ENCODE data around the gene MUCL3. TPM values are rescaled to one million over a fixed set of nuclear protein-coding genes. Genes with fewer than 3 reads are reported as not detected.
"Not testable (repeated sequence)": the region's sequence is repeated elsewhere in the genome, so short reads cannot be mapped to it uniquely, and the experiment has no call there.

The MUCL3 gene
- total and polyA plus RNA-seq, 10 of the 15 experiments (the other 5 are each of a cell fraction or from before 2014, with no cell fraction given), result 0.03 to 1.4 (median 0.61) TPM

DNA sequence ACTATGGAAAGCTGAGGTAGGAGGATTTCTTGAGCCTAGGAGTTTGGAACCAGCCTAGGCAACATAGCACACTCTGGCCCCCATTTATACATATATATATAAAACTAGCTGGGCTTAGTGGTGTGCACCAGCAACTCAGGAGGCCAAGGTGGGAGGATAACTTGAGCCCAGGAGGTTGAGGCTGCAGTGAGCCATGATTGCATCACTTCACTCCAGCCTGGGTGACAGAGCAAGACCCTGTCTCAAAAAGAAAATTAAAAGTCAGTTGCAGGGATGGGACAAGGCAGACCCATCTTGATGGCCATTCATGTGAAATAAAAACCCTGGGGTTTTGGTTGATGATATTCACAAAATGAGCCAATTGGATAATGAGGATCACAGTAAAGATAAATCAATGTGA, 39.3 kb upstream of the MUCL3 start (continued):
- TF ChIP-seq BCLAF1 (IDR thresholded peaks at IDR 0.05) (no peak), LARP7 (IDR thresholded peaks at IDR 0.05) (no peak), ZNF622 (IDR thresholded peaks at IDR 0.05) (no peak), HCFC1 (IDR thresholded peaks at IDR 0.05; ENCODE audit: low read length) (no peak), NFYA (IDR thresholded peaks at IDR 0.05; ENCODE audit: borderline replicate concordance, low read depth, low read length) (no peak)

DNA sequence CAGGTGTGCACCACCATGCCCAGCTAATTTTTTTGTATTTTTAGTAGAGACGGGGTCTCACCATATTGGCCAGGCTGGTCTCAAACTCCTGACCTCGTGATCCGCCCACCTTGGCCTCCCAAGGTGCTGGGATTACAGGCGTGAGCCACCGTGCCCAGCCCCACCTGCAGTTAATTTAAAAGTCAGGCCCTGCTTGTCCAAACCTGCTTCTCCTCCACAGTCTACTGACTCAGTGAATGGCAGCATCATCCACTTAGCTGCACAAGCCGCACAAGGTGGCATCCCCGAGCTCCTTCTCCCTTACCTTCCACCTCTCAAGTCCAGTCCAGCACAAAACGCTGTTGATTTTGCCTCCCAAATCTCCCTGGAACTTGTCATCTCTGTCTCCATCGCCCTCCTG, 38.6 kb upstream of the MUCL3 start:
- H3K27me3 ChIP-seq (replicated peaks in 1 of 2; ENCODE audit: control insufficient read depth in 2 of 2, insufficient read depth in 2 of 2, low read length in 1 of 2); FAIRE-seq; DNase-seq (ENCODE audit: low read depth, low spot score); H3K9me3 ChIP-seq (replicated peaks; ENCODE audit: control insufficient read depth, insufficient read depth, low read length); H4K20me1 ChIP-seq (ENCODE audit: control insufficient read depth, insufficient read depth); H3K79me2 ChIP-seq (ENCODE audit: control insufficient read depth, insufficient read depth, low read length); BruUV-seq (replicated peaks); H3K4me3 ChIP-seq; intact Hi-C loops (cut with micrococcal nuclease; ENCODE audit: unreplicated experiment); H3K9ac ChIP-seq (ENCODE audit: control insufficient read depth, insufficient read depth, low read length); ATAC-seq; in situ Hi-C loops (cut with MboI): not testable (repeated sequence)
- ChIA-PET CTCF (interaction anchor here (0.7 to 2.0 kb wide), 5 partner anchors 11 to 831 kb away, joined by 3 to 14 read pairs (median 3); partner anchors contain the start of gene VARS2), SMC1A (ENCODE audit: uncharacterized antibody, unreplicated experiment) (interaction anchor here (1.0 to 2.1 kb wide), 4 partner anchors 12 to 185 kb away, joined by 3 to 6 read pairs (median 4); partner anchors contain the start of gene VARS2), RAD21 (ENCODE audit: unreplicated experiment) (interaction anchor here (0.6 to 3.8 kb wide), 5 partner anchors 12 to 300 kb away, joined by 3 to 31 read pairs (median 4); partner anchors contain the start of gene VARS2), POLR2A (interaction anchor here (6.0 kb wide), 1 partner anchor 12 kb away, joined by 37 read pairs; the partner anchor contains the start of gene VARS2)
- 83% methylated on average over 9 of the region's 9 CpGs for WGBS (ENCODE audit: insufficient coverage, insufficient replicate concordance, low lambda C conversion rate, missing lambda C conversion rate)
- Histone ChIP-seq H3K4me1 (ENCODE audit: control insufficient read depth, insufficient read depth, low read length) (peaks cover 32% of the 10 kb centered on the region), H3K27ac (ENCODE audit: control insufficient read depth, insufficient read depth) (peak overlapping the region; percentile 30), H3K4me2 (ENCODE audit: control insufficient read depth, insufficient read depth) (peak overlapping the region; percentile 65), H3K36me3 (ENCODE audit: control insufficient read depth in 2 of 2, insufficient read depth in 2 of 2, low read length in 1 of 2) (peaks cover 4 to 10% of the 10 kb centered on the region in 2 experiments; a peak in 2 of 4 replicates), H2AFZ (ENCODE audit: control insufficient read depth, low read depth, low read length) (peak overlapping the region; percentile 72; the same call in 1 of the 2 replicates)
